ENCODE data around the gene LAMTOR4. TPM values are rescaled to one million over a fixed set of nuclear protein-coding genes. Genes with fewer than 3 reads are reported as not detected.

Gene LAMTOR4
- total and polyA plus RNA-seq, 2 of the 13 experiments (the other 11 are each of a cell fraction or from before 2014, with no cell fraction given) = 115 to 118 TPM

GRCh38 chr7:100157334-100158228 lies 8.9 kb downstream of the LAMTOR4 start:
- Histone ChIP-seq H3K27me3 (ENCODE audit: control insufficient read depth in 1 of 2, insufficient read depth in 2 of 2, low read length in 2 of 2) (peaks cover 0 to 7% of the 10 kb centered on the region in 2 experiments; a peak in 1 of 5 replicates), H2AFZ (ENCODE audit: low read length) (no peak overlapping the region), H3K27ac (ENCODE audit: extremely low read length, insufficient read depth, low read length) (peak overlapping the region; percentile 80), H3K36me3 (replicated peaks in 1 of 2; ENCODE audit: control insufficient read depth in 1 of 2, insufficient read depth in 2 of 2, low read length in 2 of 2) (peaks cover 6 to 24% of the 10 kb centered on the region in 2 experiments), H3K9ac (ENCODE audit: insufficient read depth, low read depth, low read length) (peak overlapping the region; percentile 90), H4K20me1 (ENCODE audit: insufficient read depth, low read length) (peaks cover 6% of the 10 kb centered on the region; the same call in 1 of the 2 replicates), H3K4me2 (ENCODE audit: low read depth, low read length) (peak overlapping the region; percentile 75), H3K4me1 (ENCODE audit: insufficient read depth, low read length) (peaks cover 56% of the 10 kb centered on the region), H3K79me2 (ENCODE audit: insufficient read depth, low read length) (peaks cover under 1% of the 10 kb centered on the region), H3K9me3 (ENCODE audit: low read length) (no peaks in the 10 kb centered on the region), H3K4me3 (replicated peaks in 1 of 3; ENCODE audit: insufficient read depth in 1 of 3, low read depth in 2 of 3, low read length in 3 of 3) (peak overlapping the region; percentile 90 to 99 (median 92))
- TSS peak; percentile 59 for BruUV-seq (replicated peaks)
- intact Hi-C loops (cut with micrococcal nuclease; ENCODE audit: unreplicated experiment) (no loop called here), in situ Hi-C loops (cut with HindIII; ENCODE audit: extremely low pct_ligation_motif_present, low pct_unique_long_range_greater_than_20kb) (no loop called here)
- CTCF ChIA-PET (ENCODE audit: low intra/inter-chr PET ratio, low total read pairs) = no interaction called here
- peak; percentile 65 for FAIRE-seq
- POLR2A ChIA-PET = interaction anchor here (0.9 to 2.1 kb wide), 4 partner anchors 9 to 57 kb away, joined by 3 to 25 read pairs (median 4); partner anchors contain the start of gene LAMTOR4
- WGBS (ENCODE audit: low lambda C conversion rate) = 14% methylated on average over 18 of the region's 32 CpGs
- peak; percentile 85 for DNase-seq (ENCODE audit: low spot score)
- ATAC-seq = peak; percentile 67
- TF ChIP-seq FOXA3 (CRISPR knock-in tag; IDR thresholded peaks at IDR 0.05) (peak; percentile 40), GATAD1 (CRISPR knock-in tag; IDR thresholded peaks at IDR 0.05) (peak; percentile 43; the same call in 1 of the 2 replicates), ZBTB46 (CRISPR knock-in tag; IDR thresholded peaks at IDR 0.05; ENCODE audit: borderline replicate concordance) (no peak), FOXO1 (CRISPR knock-in tag; IDR thresholded peaks at IDR 0.05) (no peak), ZXDC (CRISPR knock-in tag; IDR thresholded peaks at IDR 0.05) (no peak), PRDM10 (CRISPR knock-in tag; IDR thresholded peaks at IDR 0.05; ENCODE audit: low read depth) (0 out of 2 replicates have a peak, but pooled peaks have one; percentile 12), MEF2D (CRISPR knock-in tag; IDR thresholded peaks at IDR 0.05) (0 out of 2 replicates have a peak, but pooled peaks have one; percentile 28), ZNF17 (CRISPR knock-in tag; IDR thresholded peaks at IDR 0.05) (no peak), SRSF4 (IDR thresholded peaks at IDR 0.05; ENCODE audit: low read depth, low read length, poor library complexity, severe bottlenecking) (no peak), ATF3 (CRISPR knock-in tag; IDR thresholded peaks at IDR 0.05) (peak; percentile 93)
